Measurements from ENCODE around the gene ZNF398.

Gene ZNF398

GRCh38 chr7:149166630-149167352 is 19.5 kb downstream of the ZNF398 start:
- no peak overlapping the region for H3K4me3 ChIP-seq (ENCODE audit: low read length)
- no peak for TF ChIP-seq ZNF274 (IDR thresholded peaks at IDR 0.05; ENCODE audit: low read depth, low read length)

GRCh38 chr7:149171892-149172533 is 24.8 kb downstream of the ZNF398 start:
- TF ChIP-seq ZNF274 (IDR thresholded peaks at IDR 0.05; ENCODE audit: low read depth, low read length), result no peak
- no peak overlapping the region for H3K4me3 ChIP-seq (ENCODE audit: low read length)

GRCh38 chr7:149172534-149172920 is 25.3 kb downstream of the ZNF398 start:
- no peak for TF ChIP-seq ZNF274 (IDR thresholded peaks at IDR 0.05; ENCODE audit: low read depth, low read length)

GRCh38 chr7:149175150-149175549 is 27.9 kb downstream of the ZNF398 start:
- TF ChIP-seq ZNF274 (IDR thresholded peaks at IDR 0.05; ENCODE audit: low read depth, low read length), result no peak
- H3K4me3 ChIP-seq (ENCODE audit: low read length), result no peak overlapping the region

More at GRCh38 chr7:149172534-149172920, 25.3 kb downstream of the ZNF398 start:
- H3K4me3 ChIP-seq (ENCODE audit: low read length), result no peak overlapping the region

GRCh38 chr7:149179241-149179640 is 32.0 kb downstream of the ZNF398 start:
- no peak overlapping the region for H3K4me3 ChIP-seq (ENCODE audit: low read length)
- TF ChIP-seq ZNF274 (IDR thresholded peaks at IDR 0.05; ENCODE audit: low read depth, low read length), result no peak

- TF ChIP-seq ZNF274 (IDR thresholded peaks at IDR 0.05; ENCODE audit: low read depth, low read length), result no peak
- H3K4me3 ChIP-seq (ENCODE audit: low read length), result no peak overlapping the region
Measured at GRCh38 chr7:149180722-149181449, 33.6 kb downstream of the ZNF398 start.

GRCh38 chr7:149181450-149181790 is 34.2 kb downstream of the ZNF398 start:
- H3K4me3 ChIP-seq (ENCODE audit: low read length), result no peak overlapping the region
- TF ChIP-seq ZNF274 (IDR thresholded peaks at IDR 0.05; ENCODE audit: low read depth, low read length), result no peak

GRCh38 chr7:149184274-149184673 is 37.0 kb downstream of the ZNF398 start:
- no peak for TF ChIP-seq ZNF274 (IDR thresholded peaks at IDR 0.05; ENCODE audit: low read depth, low read length)
- H3K4me3 ChIP-seq (ENCODE audit: low read length), result no peak overlapping the region

GRCh38 chr7:149188213-149188612 is 41.0 kb downstream of the ZNF398 start:
- H3K4me3 ChIP-seq (ENCODE audit: low read length), result no peak overlapping the region
- no peak for TF ChIP-seq ZNF274 (IDR thresholded peaks at IDR 0.05; ENCODE audit: low read depth, low read length)

GRCh38 chr7:149188637-149189259 is 41.5 kb downstream of the ZNF398 start:
- no peak overlapping the region for H3K4me3 ChIP-seq (ENCODE audit: low read length)
- no peak for TF ChIP-seq ZNF274 (IDR thresholded peaks at IDR 0.05; ENCODE audit: low read depth, low read length)

- no peak for TF ChIP-seq ZNF274 (IDR thresholded peaks at IDR 0.05; ENCODE audit: low read depth, low read length)
- H3K4me3 ChIP-seq (ENCODE audit: low read length), result no peak overlapping the region
Measured at GRCh38 chr7:149191851-149192250, 44.6 kb downstream of the ZNF398 start.

- TF ChIP-seq ZNF274 (IDR thresholded peaks at IDR 0.05; ENCODE audit: low read depth, low read length), result no peak
- H3K4me3 ChIP-seq (ENCODE audit: low read length), result peak overlapping the region; percentile 88; the same call in 1 of the 2 replicates
Measured at GRCh38 chr7:149194799-149195179, 47.5 kb downstream of the ZNF398 start.

- no peak for TF ChIP-seq ZNF274 (IDR thresholded peaks at IDR 0.05; ENCODE audit: low read depth, low read length)
- H3K4me3 ChIP-seq (ENCODE audit: low read length), result peak within 1 kb of the TSS; percentile 88
Measured at GRCh38 chr7:149195180-149196150, 48.2 kb downstream of the ZNF398 start, which contains the start of gene ZNF282. TSS of gene ZNF282 (plus strand) at chr7:149195546. CDS start at chr7:149195590, 44 bp downstream.

Measured in GM08714 (cell line).